ENCODE results near the gene HAGH.

Gene HAGH

DNA sequence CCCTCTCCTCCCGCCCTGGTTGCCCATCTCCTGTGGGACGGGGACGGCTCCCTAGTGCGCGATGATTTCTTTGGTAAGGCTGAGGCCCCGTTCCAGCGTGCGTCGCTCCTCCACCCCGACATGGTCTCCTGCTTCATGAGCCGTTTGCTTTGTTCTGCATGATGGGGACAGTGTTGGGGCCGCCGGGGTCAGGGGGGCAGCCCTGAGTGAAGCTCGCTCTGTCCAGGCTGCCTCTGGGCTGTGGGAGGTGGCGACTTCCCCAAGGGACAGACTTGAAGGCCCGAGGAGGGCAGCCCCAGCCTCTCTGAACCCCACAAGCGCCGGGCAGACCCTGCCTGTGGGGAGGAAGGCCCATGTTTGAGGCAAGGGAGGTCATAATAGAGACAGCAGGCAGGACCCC, 67.7 kb downstream of the HAGH start:
- no peak for DNase-seq

DNA sequence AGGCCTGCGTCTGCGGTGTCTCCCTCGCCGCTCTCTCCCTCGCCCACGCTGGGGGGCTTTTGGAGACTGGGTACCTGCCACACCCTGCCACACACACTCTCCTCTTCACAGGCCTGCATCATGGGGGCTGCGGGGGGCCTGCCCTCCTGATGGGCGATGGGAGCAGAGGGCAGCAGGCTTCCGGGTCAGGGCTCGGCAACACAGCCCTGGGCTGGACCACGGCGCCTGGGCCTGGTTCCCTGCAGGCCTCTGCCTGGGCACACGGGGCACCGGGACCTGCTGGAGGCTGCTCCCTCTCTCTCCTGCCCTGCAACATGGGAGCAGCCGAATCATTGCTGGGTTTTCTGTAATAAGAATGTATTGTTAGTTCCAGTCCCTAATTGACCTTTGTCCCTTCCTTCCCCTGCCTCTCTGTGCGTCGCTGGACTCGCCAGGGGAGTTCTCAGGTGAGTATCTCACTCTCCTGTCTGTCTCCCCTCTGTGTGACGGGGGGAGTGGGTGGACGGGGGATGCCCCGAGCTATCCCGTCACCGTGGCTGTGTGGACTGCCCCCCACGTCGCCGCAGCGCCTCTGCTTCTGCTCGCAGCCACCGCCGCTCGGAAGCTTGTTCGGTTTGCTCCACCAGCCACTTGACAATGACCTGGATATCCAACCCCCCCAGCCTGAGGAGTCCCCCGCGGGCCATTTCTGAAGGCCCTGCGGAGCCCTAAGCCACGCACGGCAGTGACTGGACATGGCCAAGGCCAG, 68.7 kb downstream of the HAGH start:
- DNase-seq = no peak
